Neuron (in vitro differentiated cells): ENCODE results near the gene CD59.

Experiments
- H2AFZ ChIP-seq: one replicate; pipeline ENCODE4 v1.6.1; 2013; ENCODE audit warnings: low read depth, mild to moderate bottlenecking, inconsistent platforms, low read length, moderate library complexity
- H3K27me3 ChIP-seq: one replicate; pipeline ENCODE4 v1.6.1; 2013; ENCODE audit warnings: low read length; ENCODE audit not compliant: insufficient read depth
- H3K36me3 ChIP-seq: one replicate; pipeline ENCODE4 v1.6.1; 2013; ENCODE audit warnings: low read length; ENCODE audit not compliant: insufficient read depth
- H3K4me1 ChIP-seq: one replicate; pipeline ENCODE4 v1.6.1; 2013; ENCODE audit warnings: low read length; ENCODE audit not compliant: insufficient read depth
- H3K4me3 ChIP-seq: 2 replicates; pipeline ENCODE4 v1.5.1; 2013; ENCODE audit warnings: mild to moderate bottlenecking, low read length, moderate library complexity
- H3K9me3 ChIP-seq: one replicate; pipeline ENCODE4 v1.6.1; 2013; ENCODE audit warnings: low read length

Gene CD59

GRCh38 chr11:33659370-33660139 is 76.7 kb downstream of the CD59 start:
- peaks cover 8% of the 10 kb centered on the region for H3K36me3 ChIP-seq
- peaks cover 3% of the 10 kb centered on the region for H3K9me3 ChIP-seq
- no peaks in the 10 kb centered on the region for H3K4me1 ChIP-seq
- no peak overlapping the region for H3K4me3 ChIP-seq
- H2AFZ ChIP-seq: no peak overlapping the region
- no peaks in the 10 kb centered on the region for H3K27me3 ChIP-seq

GRCh38 chr11:33658195-33658900 is 77.9 kb downstream of the CD59 start:
- no peaks in the 10 kb centered on the region for H3K9me3 ChIP-seq
- peaks cover 8% of the 10 kb centered on the region for H3K36me3 ChIP-seq

GRCh38 chr11:33657757-33658156 is 78.5 kb downstream of the CD59 start:
- H3K4me1 ChIP-seq: no peaks in the 10 kb centered on the region
- H3K27me3 ChIP-seq: no peaks in the 10 kb centered on the region
- H2AFZ ChIP-seq: no peak overlapping the region
- no peaks in the 10 kb centered on the region for H3K9me3 ChIP-seq
- H3K4me3 ChIP-seq: no peak overlapping the region
- H3K36me3 ChIP-seq: peaks cover 8% of the 10 kb centered on the region

More at GRCh38 chr11:33658195-33658900, 77.9 kb downstream of the CD59 start:
- H3K4me3 ChIP-seq: no peak overlapping the region
- no peaks in the 10 kb centered on the region for H3K4me1 ChIP-seq
- no peak overlapping the region for H2AFZ ChIP-seq
- H3K27me3 ChIP-seq: no peaks in the 10 kb centered on the region

- no peaks in the 10 kb centered on the region for H3K4me1 ChIP-seq
- H3K4me3 ChIP-seq: no peak overlapping the region
- H2AFZ ChIP-seq: no peak overlapping the region
- no peaks in the 10 kb centered on the region for H3K9me3 ChIP-seq
- no peaks in the 10 kb centered on the region for H3K27me3 ChIP-seq
- H3K36me3 ChIP-seq: peaks cover 8% of the 10 kb centered on the region
These were observed 79.5 kb downstream of the CD59 start for GRCh38 chr11:33656768-33657167.

- Histone ChIP-seq H3K9me3 (no peaks in the 10 kb centered on the region), H3K4me1 (no peaks in the 10 kb centered on the region), H3K36me3 (peaks cover 5% of the 10 kb centered on the region), H3K27me3 (no peaks in the 10 kb centered on the region), H3K4me3 (no peak overlapping the region), H2AFZ (no peak overlapping the region)
These were observed 80.2 kb downstream of the CD59 start for GRCh38 chr11:33655842-33656600.

- H3K36me3 ChIP-seq: no peaks in the 10 kb centered on the region
- no peak overlapping the region for H3K4me3 ChIP-seq
- H3K4me1 ChIP-seq: no peaks in the 10 kb centered on the region
- no peaks in the 10 kb centered on the region for H3K27me3 ChIP-seq
- H3K9me3 ChIP-seq: no peaks in the 10 kb centered on the region
- H2AFZ ChIP-seq: no peak overlapping the region
These were observed 81.6 kb downstream of the CD59 start for GRCh38 chr11:33654594-33654993.
